CD4-positive, alpha-beta memory T cell (primary cell): Measurements from ENCODE around the gene CEP170B. TPM values are rescaled to one million over a fixed set of nuclear protein-coding genes. Genes with fewer than 3 reads are reported as not detected.

Experiments
- CTCF ChIA-PET: fragments of 350-600 bp; sonication (Branson Sonifier 250); formaldehyde crosslinking; loops from one replicate; lab custom pipeline; 2021; ENCODE audit warnings: inconsistent platforms; ENCODE audit not compliant: partially characterized antibody; lab: Charles Lee
- POLR2A ChIA-PET: fragments of 350-600 bp; sonication (Branson Sonifier 250); formaldehyde crosslinking; loops from one replicate; lab custom pipeline; 2021; ENCODE audit not compliant: partially characterized antibody; lab: Charles Lee
- DNase-seq, 5 donors: peaks; one replicate each; pipeline versions ENCODE4 v3.0.0 to v3.0.0-alpha.2; 2020 to 2022; ENCODE audit warnings: mixed read lengths in 1 of 5
- H3K27ac ChIP-seq: one replicate; pipeline ENCODE4 v1.7.0; 2013; ENCODE audit warnings: low read depth, low read length
- H3K27me3 ChIP-seq: 2 replicates; pipeline ENCODE4 v1.7.0; 2013; ENCODE audit warnings: mild to moderate bottlenecking, low read length, moderate library complexity; ENCODE audit not compliant: insufficient read depth
- H3K36me3 ChIP-seq: 2 replicates; pipeline ENCODE4 v1.7.0; 2013; ENCODE audit warnings: mild to moderate bottlenecking, low read length, moderate library complexity; ENCODE audit not compliant: insufficient read depth
- H3K4me1 ChIP-seq: 2 replicates; pipeline ENCODE4 v1.7.0; 2013; ENCODE audit warnings: mild to moderate bottlenecking, low read length, moderate library complexity; ENCODE audit not compliant: insufficient read depth
- H3K4me3 ChIP-seq, 2 donors: one replicate each; pipeline ENCODE4 v1.7.0; 2013; ENCODE audit warnings: low read length in 2 of 2, mild to moderate bottlenecking in 1 of 2
- H3K9me3 ChIP-seq, 2 donors: one replicate each; pipeline ENCODE4 v1.7.0; 2013; ENCODE audit warnings: low read length in 2 of 2, control low read depth in 1 of 2; ENCODE audit not compliant: control insufficient read depth in 1 of 2
- H3K27ac Mint-ChIP-seq, 7 donors: one replicate each; pipeline ENCODE4 v1.8.0; 2020 to 2021; ENCODE audit warnings: mixed read lengths in 7 of 7, mild to moderate bottlenecking in 6 of 7, inconsistent platforms in 3 of 7, moderate library complexity in 3 of 7
- H3K27me3 Mint-ChIP-seq, 2 donors: one replicate each; pipeline ENCODE4 v1.8.0; 2020 to 2021; ENCODE audit warnings: mixed read lengths in 2 of 2
- H3K36me3 Mint-ChIP-seq, 2 donors: one replicate each; pipeline ENCODE4 v1.8.0; 2020 to 2021; ENCODE audit warnings: mixed read lengths in 2 of 2, inconsistent platforms in 1 of 2, mild to moderate bottlenecking in 1 of 2
- H3K4me1 Mint-ChIP-seq, 4 donors: one replicate each; pipeline ENCODE4 v1.8.0; 2020 to 2021; ENCODE audit warnings: mixed read lengths in 4 of 4, mild to moderate bottlenecking in 1 of 4
- H3K4me3 Mint-ChIP-seq, 8 donors: one replicate each; pipeline ENCODE4 v1.8.0; 2020 to 2021; ENCODE audit warnings: mixed read lengths in 8 of 8, mild to moderate bottlenecking in 7 of 8, moderate library complexity in 6 of 8, inconsistent platforms in 3 of 8
- H3K9me3 Mint-ChIP-seq, 8 donors: one replicate each; pipeline ENCODE4 v1.8.0; 2020 to 2021; ENCODE audit warnings: mixed read lengths in 8 of 8, mild to moderate bottlenecking in 5 of 8, inconsistent platforms in 3 of 8, moderate library complexity in 1 of 8
- intact Hi-C: fragments of 100-400 bp; cut with micrococcal nuclease; formaldehyde crosslinking; loops from one replicate; pipeline ENCODE4 v1.15.1; 2023
- polyA plus RNA-seq, 2 donors: library from polyadenylated mRNA; unstranded; fragments of 300-500 nt; fragmentation: Illumina TruSeq; gene quantifications; one replicate each; pipeline ENCODE4 v1.2.3, GENCODE V29; 2021
- total RNA-seq, 2 experiments: library from RNA; stranded (reverse); gene quantifications; one replicate each; pipeline ENCODE4 v1.2.3, GENCODE V29; 2021

CEP170B gene
- total and polyA plus RNA-seq, 4 experiments from 2014 or later: 0.16 to 3.8 (median 3.0) TPM; not detected in 1

DNA sequence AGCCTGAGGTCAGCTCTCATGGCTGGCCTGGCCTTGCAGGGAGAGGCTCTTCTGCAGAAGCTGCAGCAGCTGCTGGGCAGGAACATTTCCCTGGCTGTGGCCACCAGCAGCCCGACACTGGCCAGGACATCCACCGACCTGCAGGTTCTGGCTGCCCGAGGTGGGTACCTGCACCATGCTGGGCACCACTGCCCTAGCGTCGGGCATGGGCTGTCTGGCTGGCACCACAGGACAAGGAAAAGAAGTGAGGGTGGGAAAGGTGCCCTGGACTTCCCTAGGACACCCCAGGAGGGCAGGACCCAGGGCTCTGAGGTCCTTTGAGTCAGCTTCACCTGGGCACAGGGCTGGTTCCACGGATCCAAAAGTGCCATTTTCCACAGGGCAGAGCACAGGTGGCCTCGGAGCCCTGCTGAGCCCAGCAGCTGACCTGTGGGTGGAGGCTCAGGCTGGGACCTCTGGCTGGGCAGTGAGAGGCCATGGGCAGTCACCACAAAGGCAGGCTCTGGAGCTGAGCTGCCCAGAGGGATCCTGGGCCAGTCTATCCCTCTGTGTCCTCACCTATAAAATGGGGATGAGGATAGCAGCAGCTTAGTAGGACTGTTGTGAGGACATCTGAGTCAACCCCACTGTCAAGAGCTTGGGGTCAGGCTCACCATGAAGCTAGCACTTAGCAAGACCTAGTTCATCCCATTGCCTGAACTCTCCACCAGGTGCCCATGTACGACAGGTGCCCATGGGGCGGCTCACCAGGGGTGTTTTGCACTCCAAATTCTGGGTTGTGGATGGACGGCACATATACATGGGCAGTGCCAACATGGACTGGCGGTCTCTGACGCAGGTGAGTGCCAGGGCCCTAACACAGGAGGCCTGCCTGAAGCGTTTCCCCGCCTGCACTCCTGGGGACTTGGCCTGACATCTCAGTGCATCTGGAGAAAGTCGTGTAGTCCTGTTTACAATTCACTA, 64.5 kb downstream of the CEP170B start:
- H3K27ac Mint-ChIP-seq: no peak overlapping the region
- H3K27me3 ChIP-seq: no peaks in the 10 kb centered on the region
- ChIA-PET POLR2A (no interaction called here), CTCF (interaction anchor here (1.1 kb wide), 1 partner anchor 45 kb away, joined by 4 read pairs; no protein-coding TSS in a partner anchor)
- H3K9me3 Mint-ChIP-seq: no peaks in the 10 kb centered on the region
- H3K36me3 ChIP-seq: no peaks in the 10 kb centered on the region
- no peak for DNase-seq
- H3K27me3 Mint-ChIP-seq: peaks cover 4% of the 10 kb centered on the region in 2 donors
- no peak overlapping the region for H3K27ac ChIP-seq
- H3K4me1 Mint-ChIP-seq: peaks cover 0 to 2% (median 1%) of the 10 kb centered on the region in 4 donors
- peak overlapping the region in 1 of 8 donors; percentile 67 for H3K4me3 Mint-ChIP-seq
- H3K4me3 ChIP-seq: no peak overlapping the region
- intact Hi-C loops: no loop called here
- H3K9me3 ChIP-seq: no peaks in the 10 kb centered on the region
- no peaks in the 10 kb centered on the region for H3K4me1 ChIP-seq
- no peaks in the 10 kb centered on the region for H3K36me3 Mint-ChIP-seq

DNA sequence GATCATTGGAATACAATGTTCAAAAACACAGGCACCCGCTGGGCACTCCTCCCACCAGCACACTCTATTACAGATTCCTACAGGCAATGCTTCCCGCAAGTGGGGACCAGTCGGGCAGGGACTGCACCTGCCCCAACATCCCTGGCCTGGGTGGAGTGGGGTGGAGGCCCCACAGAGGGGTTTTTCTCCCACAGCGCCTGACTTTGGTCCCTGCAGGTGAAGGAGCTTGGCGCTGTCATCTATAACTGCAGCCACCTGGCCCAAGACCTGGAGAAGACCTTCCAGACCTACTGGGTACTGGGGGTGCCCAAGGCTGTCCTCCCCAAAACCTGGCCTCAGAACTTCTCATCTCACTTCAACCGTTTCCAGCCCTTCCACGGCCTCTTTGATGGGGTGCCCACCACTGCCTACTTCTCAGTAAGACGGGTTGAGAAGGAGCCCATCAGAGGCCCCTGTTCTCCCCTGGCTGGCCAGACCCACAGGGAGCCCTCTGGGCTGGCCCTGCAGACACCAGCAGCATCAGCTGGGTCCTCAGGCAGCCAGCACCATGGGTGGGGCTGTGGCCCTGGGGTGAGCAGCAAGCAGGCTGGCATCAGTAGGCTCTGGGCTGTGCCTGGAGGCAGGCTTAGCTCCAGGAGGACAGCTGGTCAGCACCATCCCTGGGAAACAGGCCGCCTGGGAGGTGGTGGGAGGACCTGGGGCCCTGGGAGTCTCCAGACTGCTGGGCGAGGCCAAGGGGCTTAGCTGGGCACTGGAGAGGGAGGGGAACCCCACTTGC, 65.6 kb downstream of the CEP170B start:
- Mint-ChIP-seq H3K36me3 (no peaks in the 10 kb centered on the region), H3K27me3 (peaks cover 7 to 8% of the 10 kb centered on the region in 2 donors), H3K27ac (no peak overlapping the region), H3K4me1 (peaks cover 2 to 9% (median 3%) of the 10 kb centered on the region in 4 donors), H3K9me3 (no peaks in the 10 kb centered on the region), H3K4me3 (no peak overlapping the region)
- ChIA-PET POLR2A (no interaction called here), CTCF (no interaction called here)
- Histone ChIP-seq H3K4me3 (no peak overlapping the region), H3K27me3 (no peaks in the 10 kb centered on the region), H3K36me3 (no peaks in the 10 kb centered on the region), H3K4me1 (no peaks in the 10 kb centered on the region), H3K27ac (no peak overlapping the region), H3K9me3 (no peaks in the 10 kb centered on the region)
- DNase-seq: no peak
- intact Hi-C loops: no loop called here

DNA sequence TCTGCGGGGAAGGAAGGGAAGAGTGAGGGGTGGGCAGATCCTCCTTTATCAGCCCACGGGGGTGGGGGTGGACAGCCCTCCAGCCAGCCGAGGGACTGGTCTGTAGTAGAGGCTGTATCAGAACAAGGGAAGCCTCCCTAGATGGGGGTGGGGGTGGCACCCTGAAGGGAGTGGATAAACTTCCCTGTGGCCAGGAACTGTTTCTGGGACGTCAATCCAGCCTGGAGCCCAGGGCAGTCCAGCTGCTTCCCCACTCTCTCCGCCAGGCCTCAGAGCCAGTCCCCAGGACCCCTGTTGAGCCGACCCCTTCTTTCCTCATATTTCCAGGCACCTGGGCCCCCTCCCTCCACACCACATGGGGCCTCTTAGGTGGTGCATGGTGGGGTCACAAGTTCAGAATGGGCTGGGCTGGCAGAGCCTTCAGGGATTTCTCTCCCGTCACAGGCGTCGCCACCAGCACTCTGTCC, 66.3 kb downstream of the CEP170B start:
- no peaks in the 10 kb centered on the region for H3K36me3 Mint-ChIP-seq
- no peaks in the 10 kb centered on the region for H3K27me3 ChIP-seq
- H3K9me3 ChIP-seq: no peaks in the 10 kb centered on the region
- no peaks in the 10 kb centered on the region for H3K9me3 Mint-ChIP-seq
- no peak overlapping the region for H3K27ac Mint-ChIP-seq
- no peaks in the 10 kb centered on the region for H3K4me1 ChIP-seq
- H3K4me3 ChIP-seq: no peak overlapping the region
- no peak overlapping the region for H3K27ac ChIP-seq
- intact Hi-C loops: no loop called here
- ChIA-PET CTCF (no interaction called here), POLR2A (no interaction called here)
- H3K27me3 Mint-ChIP-seq: peaks cover 8% of the 10 kb centered on the region in 2 donors
- no peak overlapping the region for H3K4me3 Mint-ChIP-seq
- no peaks in the 10 kb centered on the region for H3K36me3 ChIP-seq
- peaks cover 2 to 9% (median 3%) of the 10 kb centered on the region in 4 donors for H3K4me1 Mint-ChIP-seq
- no peak for DNase-seq

DNA sequence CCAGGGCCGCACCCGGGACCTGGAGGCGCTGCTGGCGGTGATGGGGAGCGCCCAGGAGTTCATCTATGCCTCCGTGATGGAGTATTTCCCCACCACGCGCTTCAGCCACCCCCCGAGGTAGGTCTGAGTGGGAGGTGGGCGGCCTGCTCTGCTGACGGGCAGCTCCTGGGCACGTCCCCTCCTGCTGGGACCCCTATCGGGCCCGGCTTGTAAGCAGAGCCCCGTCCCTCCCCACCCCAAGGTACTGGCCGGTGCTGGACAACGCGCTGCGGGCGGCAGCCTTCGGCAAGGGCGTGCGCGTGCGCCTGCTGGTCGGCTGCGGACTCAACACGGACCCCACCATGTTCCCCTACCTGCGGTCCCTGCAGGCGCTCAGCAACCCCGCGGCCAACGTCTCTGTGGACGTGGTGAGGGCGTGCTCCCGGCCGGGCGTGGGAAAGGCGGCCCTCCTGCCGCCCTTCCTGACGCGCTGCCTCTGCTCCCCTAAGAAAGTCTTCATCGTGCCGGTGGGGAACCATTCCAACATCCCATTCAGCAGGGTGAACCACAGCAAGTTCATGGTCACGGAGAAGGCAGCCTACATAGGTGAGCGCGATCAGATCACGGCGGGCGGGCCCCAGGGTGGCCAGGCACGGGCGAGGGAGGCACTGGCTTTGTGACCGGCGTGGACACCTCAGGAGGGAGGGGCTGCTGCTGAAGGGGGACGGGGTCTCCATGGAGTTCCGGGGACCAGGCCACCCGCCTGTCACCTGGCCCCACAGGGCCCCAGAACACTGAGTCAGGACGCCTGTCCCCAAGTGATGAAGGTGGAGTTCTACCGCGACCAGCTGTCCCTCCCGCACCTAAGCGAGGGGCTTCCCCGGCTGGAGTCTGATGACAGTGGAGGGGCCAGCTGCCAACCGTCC, 67.0 kb downstream of the CEP170B start:
- POLR2A ChIA-PET: no interaction called here

DNA sequence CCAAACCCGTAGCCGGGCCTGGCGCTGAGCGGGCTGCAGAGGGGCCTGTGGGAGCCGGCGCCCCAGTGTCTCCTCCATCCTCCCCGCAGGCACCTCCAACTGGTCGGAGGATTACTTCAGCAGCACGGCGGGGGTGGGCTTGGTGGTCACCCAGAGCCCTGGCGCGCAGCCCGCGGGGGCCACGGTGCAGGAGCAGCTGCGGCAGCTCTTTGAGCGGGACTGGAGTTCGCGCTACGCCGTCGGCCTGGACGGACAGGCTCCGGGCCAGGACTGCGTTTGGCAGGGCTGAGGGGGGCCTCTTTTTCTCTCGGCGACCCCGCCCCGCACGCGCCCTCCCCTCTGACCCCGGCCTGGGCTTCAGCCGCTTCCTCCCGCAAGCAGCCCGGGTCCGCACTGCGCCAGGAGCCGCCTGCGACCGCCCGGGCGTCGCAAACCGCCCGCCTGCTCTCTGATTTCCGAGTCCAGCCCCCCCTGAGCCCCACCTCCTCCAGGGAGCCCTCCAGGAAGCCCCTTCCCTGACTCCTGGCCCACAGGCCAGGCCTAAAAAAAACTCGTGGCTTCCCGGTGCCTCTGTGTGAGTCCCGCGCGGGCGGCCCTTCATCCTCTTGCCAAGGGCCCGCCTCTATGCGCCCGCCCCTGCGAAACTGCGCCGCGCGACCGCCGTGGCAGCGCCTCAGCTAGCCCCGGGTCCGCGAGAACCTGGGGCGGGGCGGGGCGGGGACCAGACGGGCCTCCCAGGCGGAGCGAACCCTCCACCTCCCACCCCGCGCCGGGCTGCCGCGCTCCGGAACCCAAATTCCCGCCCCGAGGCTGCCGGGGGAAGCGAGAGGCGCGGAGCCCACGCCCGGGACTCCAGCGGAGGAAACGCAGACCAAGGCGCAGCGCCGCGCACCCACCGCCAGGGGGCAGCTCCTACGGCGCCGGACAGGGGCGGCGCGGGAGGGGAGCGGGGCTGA, 67.9 kb downstream of the CEP170B start:
- peak; percentile 74 to 85 (median 80) for DNase-seq
- Histone ChIP-seq H3K27me3 (no peaks in the 10 kb centered on the region), H3K27ac (no peak overlapping the region), H3K36me3 (no peaks in the 10 kb centered on the region), H3K4me1 (no peaks in the 10 kb centered on the region), H3K9me3 (no peaks in the 10 kb centered on the region), H3K4me3 (peak overlapping the region in 1 of 2 donors; percentile 28)
- peaks cover 6 to 11% of the 10 kb centered on the region in 2 donors for H3K27me3 Mint-ChIP-seq
- POLR2A ChIA-PET: interaction anchor here (1.2 kb wide), 1 partner anchor 154 kb away, joined by 3 read pairs; no protein-coding TSS in a partner anchor
- peaks cover 2 to 9% (median 3%) of the 10 kb centered on the region in 4 donors for H3K4me1 Mint-ChIP-seq
- no peaks in the 10 kb centered on the region for H3K9me3 Mint-ChIP-seq
- no peaks in the 10 kb centered on the region for H3K36me3 Mint-ChIP-seq
- CTCF ChIA-PET: interaction anchor here (1.0 to 2.6 kb wide), 3 partner anchors 17 to 113 kb away, joined by 3 to 13 read pairs (median 3); no protein-coding TSS in a partner anchor
- intact Hi-C loops: loop anchor here (1.0 to 2.0 kb wide), 2 partner anchors 44 to 112 kb away; no protein-coding TSS in a partner anchor
- no peak overlapping the region for H3K27ac Mint-ChIP-seq
- peak overlapping the region in 7 of 8 donors; percentile 17 to 73 (median 62) for H3K4me3 Mint-ChIP-seq

More for the DNA sequence above, 67.0 kb downstream of the CEP170B start:
- CTCF ChIA-PET: interaction anchor here (1.4 kb wide), 1 partner anchor 105 kb away, joined by 3 read pairs; no protein-coding TSS in a partner anchor
- peaks cover 6 to 8% of the 10 kb centered on the region in 2 donors for H3K27me3 Mint-ChIP-seq
- DNase-seq: no peak
- peak overlapping the region in 4 of 8 donors; percentile 35 to 66 (median 40) for H3K4me3 Mint-ChIP-seq
- no peak overlapping the region for H3K4me3 ChIP-seq
- no peaks in the 10 kb centered on the region for H3K36me3 ChIP-seq
- no peaks in the 10 kb centered on the region for H3K27me3 ChIP-seq
- no peaks in the 10 kb centered on the region for H3K36me3 Mint-ChIP-seq
- H3K4me1 Mint-ChIP-seq: peaks cover 2 to 9% (median 3%) of the 10 kb centered on the region in 4 donors
- H3K9me3 Mint-ChIP-seq: no peaks in the 10 kb centered on the region
- H3K27ac Mint-ChIP-seq: no peak overlapping the region
- no peaks in the 10 kb centered on the region for H3K4me1 ChIP-seq
- no peak overlapping the region for H3K27ac ChIP-seq
- intact Hi-C loops: loop anchor here (2.0 kb wide), 1 partner anchor 45 kb away; no protein-coding TSS in a partner anchor
- H3K9me3 ChIP-seq: no peaks in the 10 kb centered on the region
